Measurements from ENCODE around the gene USP46. TPM values are rescaled to one million over a fixed set of nuclear protein-coding genes. Genes with fewer than 3 reads are reported as not detected.
A peak's percentile ranks its signal among the peaks of the same experiment; 100 is the strongest.

Gene USP46
- total RNA-seq, 1 donor from 2014 or later: 12.3 TPM

GRCh38 chr4:52595001-52595400 is 64.1 kb downstream of the USP46 start:
- no peak for ATAC-seq
- Histone ChIP-seq H3K4me3 (no peak overlapping the region), H3K9me3 (no peaks in the 10 kb centered on the region), H3K4me1 (no peaks in the 10 kb centered on the region), H3K27ac (no peak overlapping the region), H3K27me3 (ENCODE audit: low read depth) (no peaks in the 10 kb centered on the region), H3K36me3 (peaks cover 29% of the 10 kb centered on the region)
- DNase-seq: no peak
- intact Hi-C loops (cut with DNase I): no loop called here
- no peak for TF ChIP-seq CTCF (IDR thresholded peaks at IDR 0.05)

GRCh38 chr4:52592287-52592686 is 66.8 kb downstream of the USP46 start:
- intact Hi-C loops (cut with DNase I): no loop called here
- ATAC-seq: no peak
- H3K9me3 ChIP-seq: no peaks in the 10 kb centered on the region
- DNase-seq: no peak
- no peak overlapping the region for H3K27ac ChIP-seq
- no peak for TF ChIP-seq CTCF (IDR thresholded peaks at IDR 0.05)
- H3K4me3 ChIP-seq: no peak overlapping the region
- no peaks in the 10 kb centered on the region for H3K4me1 ChIP-seq
- H3K27me3 ChIP-seq (ENCODE audit: low read depth): no peaks in the 10 kb centered on the region
- H3K36me3 ChIP-seq: peaks cover 16% of the 10 kb centered on the region

- no peaks in the 10 kb centered on the region for H3K4me1 ChIP-seq
- ATAC-seq (peak in 1 of 2 donors; percentile 15), DNase-seq (no peak)
- intact Hi-C loops (cut with DNase I): no loop called here
- no peak overlapping the region for H3K4me3 ChIP-seq
- H3K27ac ChIP-seq: no peak overlapping the region
- no peaks in the 10 kb centered on the region for H3K9me3 ChIP-seq
- H3K36me3 ChIP-seq: no peaks in the 10 kb centered on the region
- no peaks in the 10 kb centered on the region for H3K27me3 ChIP-seq (ENCODE audit: low read depth)
- no peak for TF ChIP-seq CTCF (IDR thresholded peaks at IDR 0.05)
These were observed 70.1 kb downstream of the USP46 start for GRCh38 chr4:52588771-52589591.

GRCh38 chr4:52588097-52588496 is 71.0 kb downstream of the USP46 start:
- no peak overlapping the region for H3K4me3 ChIP-seq
- intact Hi-C loops (cut with DNase I): no loop called here
- peak in 1 of 2 donors; percentile 49 for ATAC-seq
- H3K36me3 ChIP-seq: no peaks in the 10 kb centered on the region
- H3K27me3 ChIP-seq (ENCODE audit: low read depth): no peaks in the 10 kb centered on the region
- no peak for DNase-seq
- no peaks in the 10 kb centered on the region for H3K4me1 ChIP-seq
- no peaks in the 10 kb centered on the region for H3K9me3 ChIP-seq
- H3K27ac ChIP-seq: no peak overlapping the region
- peak; percentile 45 for TF ChIP-seq CTCF (IDR thresholded peaks at IDR 0.05)

GRCh38 chr4:52586069-52586468 is 73.0 kb downstream of the USP46 start:
- no peak for TF ChIP-seq CTCF (IDR thresholded peaks at IDR 0.05)
- Histone ChIP-seq H3K36me3 (no peaks in the 10 kb centered on the region), H3K9me3 (no peaks in the 10 kb centered on the region), H3K27ac (no peak overlapping the region), H3K4me1 (no peaks in the 10 kb centered on the region), H3K4me3 (no peak overlapping the region), H3K27me3 (ENCODE audit: low read depth) (no peaks in the 10 kb centered on the region)
- intact Hi-C loops (cut with DNase I): no loop called here
- ATAC-seq: no peak
- DNase-seq: no peak
